Stimulated activated CD8-positive, alpha-beta memory T cell treated with anti-CD3 and anti-CD28 coated beads, Interleukin-7, amount 100 ng/mL, for 48 hours (primary cell): ENCODE measurements around the gene TTLL8.
"Not testable (repeated sequence)": the region's sequence is repeated elsewhere in the genome, so short reads cannot be mapped to it uniquely, and the experiment has no call there.

Experiments
- DNase-seq, 2 donors: peaks; one replicate each; pipeline ENCODE4 v3.0.0-alpha.2; 2020; ENCODE audit warnings: low read depth in 1 of 2; ENCODE audit errors: extremely low read depth in 1 of 2

TTLL8 gene

GRCh38 chr22:49993649-49994360 lies 64.3 kb downstream of the TTLL8 start:
- no peak for DNase-seq

GRCh38 chr22:49992921-49993648 lies 65.0 kb downstream of the TTLL8 start:
- DNase-seq = peak in 1 of 2 donors; percentile 39

GRCh38 chr22:49991907-49992533 lies 66.1 kb downstream of the TTLL8 start:
- no peak for DNase-seq

GRCh38 chr22:49991167-49991566 lies 66.9 kb downstream of the TTLL8 start:
- DNase-seq = no peak

- DNase-seq = not testable (repeated sequence)
Measured at GRCh38 chr22:49989826-49990225, 68.3 kb downstream of the TTLL8 start.

- no peak for DNase-seq
Measured at GRCh38 chr22:49986325-49986724, 71.8 kb downstream of the TTLL8 start.

GRCh38 chr22:49983148-49984042 lies 74.7 kb downstream of the TTLL8 start:
- no peak for DNase-seq

- DNase-seq = not testable (repeated sequence)
Measured at GRCh38 chr22:49981799-49982198, 76.3 kb downstream of the TTLL8 start.

GRCh38 chr22:49979587-49980264 lies 78.4 kb downstream of the TTLL8 start:
- no peak for DNase-seq

- DNase-seq = no peak
Measured at GRCh38 chr22:49977578-49977977, 80.5 kb downstream of the TTLL8 start.

- DNase-seq = no peak
Measured at GRCh38 chr22:49976439-49977175, 81.5 kb downstream of the TTLL8 start.

GRCh38 chr22:49975543-49976389 lies 82.3 kb downstream of the TTLL8 start:
- DNase-seq = peak in 1 of 2 donors; percentile 62

- no peak for DNase-seq
Measured at GRCh38 chr22:49973018-49973961, 84.8 kb downstream of the TTLL8 start.

GRCh38 chr22:49972163-49973017 lies 85.7 kb downstream of the TTLL8 start:
- no peak for DNase-seq

- DNase-seq = peak in 1 of 2 donors; percentile 72
Measured at GRCh38 chr22:49971232-49972162, 86.6 kb downstream of the TTLL8 start.
